MM.1S (cell line): Measurements from ENCODE around the gene NUP188.
A peak's percentile ranks its signal among the peaks of the same experiment; 100 is the strongest.

Experiments
- DNase-seq: peaks from one replicate; pipeline ENCODE4 v3.0.0-alpha.2; 2015
- H2AFZ ChIP-seq: fragments of 300-600 bp; sonication (generic); 2 replicates; pipeline ENCODE4 v1.6.0; 2016; ENCODE audit warnings: antibody characterized with exemption, low read length
- H3F3A ChIP-seq: fragments of 300-600 bp; sonication (generic); 2 replicates; pipeline ENCODE4 v1.6.1; 2016; ENCODE audit warnings: mild to moderate bottlenecking, antibody characterized with exemption, low read length, moderate library complexity, mixed read lengths; ENCODE audit not compliant: insufficient read depth
- H3K27ac ChIP-seq: fragments of 300-600 bp; sonication (generic); 2 replicates; pipeline ENCODE4 v1.5.1; 2016; ENCODE audit warnings: mild to moderate bottlenecking, low read length
- H3K27me3 ChIP-seq: fragments of 300-600 bp; sonication (generic); replicated peaks from 2 replicates; pipeline ENCODE4 v1.6.0; 2016; ENCODE audit warnings: low read length; ENCODE audit not compliant: insufficient read depth
- H3K36me3 ChIP-seq: fragments of 300-600 bp; sonication (generic); replicated peaks from 2 replicates; pipeline ENCODE4 v1.6.1; 2016; ENCODE audit warnings: mild to moderate bottlenecking, low read length, mixed read lengths; ENCODE audit not compliant: insufficient read depth
- H3K4me1 ChIP-seq: fragments of 300-600 bp; sonication (generic); 2 replicates; pipeline ENCODE4 v1.6.1; 2016; ENCODE audit warnings: low read length, mixed read lengths
- H3K4me2 ChIP-seq: fragments of 300-600 bp; sonication (generic); 2 replicates; pipeline ENCODE4 v1.6.0; 2016; ENCODE audit warnings: low read depth, low read length
- H3K4me3 ChIP-seq: fragments of 300-600 bp; sonication (generic); 2 replicates; pipeline ENCODE4 v1.5.1; 2016; ENCODE audit warnings: low read length, mixed read lengths
- H3K79me2 ChIP-seq: fragments of 300-600 bp; sonication (generic); 2 replicates; pipeline ENCODE4 v1.6.1; 2016; ENCODE audit warnings: mixed run types, low read length, mixed read lengths
- H3K9ac ChIP-seq: fragments of 300-600 bp; sonication (generic); 2 replicates; pipeline ENCODE4 v1.6.1; 2016; ENCODE audit warnings: low read length, mixed read lengths
- H3K9me2 ChIP-seq: fragments of 300-600 bp; sonication (generic); replicated peaks from 2 replicates; pipeline ENCODE4 v1.6.1; 2016; ENCODE audit warnings: mild to moderate bottlenecking, low read length, mixed read lengths; ENCODE audit not compliant: insufficient read depth
- H3K9me3 ChIP-seq: fragments of 300-600 bp; sonication (generic); replicated peaks from 2 replicates; pipeline ENCODE4 v1.6.1; 2016; ENCODE audit warnings: mild to moderate bottlenecking, low read length, mixed read lengths; ENCODE audit not compliant: insufficient read depth
- H4K20me1 ChIP-seq: fragments of 300-600 bp; sonication (generic); 2 replicates; pipeline ENCODE4 v1.6.1; 2016; ENCODE audit warnings: mild to moderate bottlenecking, low read length, moderate library complexity, mixed read lengths; ENCODE audit not compliant: insufficient read depth
- EZH2 ChIP-seq: fragments of 300-600 bp; sonication (generic); optimal IDR thresholded peaks from 2 replicates; pipeline ENCODE3; 2017; ENCODE audit warnings: low read depth, mild to moderate bottlenecking, antibody characterized with exemption, low read length, mixed read lengths
- EZH2phosphoT487 ChIP-seq: fragments of 300-600 bp; sonication (generic); IDR thresholded peaks from 2 replicates; pipeline ENCODE4 v1.6.1; 2018; ENCODE audit warnings: antibody characterized with exemption, low read length
- TF ChIP-seq, protein P1 (sequence below): fragments of 300-600 bp; sonication (generic); IDR thresholded peaks from 2 replicates; pipeline ENCODE4 v1.5.1; 2016; ENCODE audit warnings: antibody characterized with exemption, low read length, mixed read lengths

Gene NUP188

GRCh38 chr9:129007766-129008468 lies 60.4 kb downstream of the NUP188 start:
- H4K20me1 ChIP-seq, result no peaks in the 10 kb centered on the region
- peaks cover 8% of the 10 kb centered on the region; the same call in 1 of the 2 replicates for H3K36me3 ChIP-seq

DNA sequence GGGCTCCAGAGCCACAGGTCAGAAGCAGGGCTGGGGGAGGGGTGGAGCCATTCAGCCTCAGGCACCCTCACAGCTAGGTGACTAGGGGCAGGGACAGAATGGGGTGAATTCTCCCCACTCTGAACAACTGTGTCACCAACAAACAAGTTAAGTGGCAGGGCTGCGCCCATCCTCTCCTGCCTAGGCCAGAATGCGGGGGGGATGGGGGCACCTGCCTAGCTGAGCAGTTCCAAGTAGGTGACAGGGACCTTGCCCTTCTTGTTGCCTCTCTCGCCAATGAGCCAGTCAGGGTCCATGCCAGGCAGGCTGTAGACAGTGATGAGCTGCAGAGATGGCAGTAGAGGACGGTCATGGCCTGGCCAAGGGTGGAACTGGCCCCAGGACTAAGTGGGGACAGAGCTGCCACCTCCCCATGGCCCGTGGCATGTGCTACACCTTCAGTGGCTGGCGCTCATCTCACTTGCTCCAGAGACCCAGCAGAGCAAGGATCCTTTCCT lies 61.0 kb downstream of the NUP188 start:
- H3K79me2 ChIP-seq, result peaks cover 9% of the 10 kb centered on the region
- no peaks in the 10 kb centered on the region for H3K9me3 ChIP-seq
- H3K4me3 ChIP-seq, result no peak overlapping the region
- peak overlapping the region; percentile 47; the same call in 1 of the 2 replicates for H3K27ac ChIP-seq
- H3F3A ChIP-seq, result peaks cover 37% of the 10 kb centered on the region
- peak overlapping the region; percentile 1; the same call in 1 of the 2 replicates for H3K4me2 ChIP-seq
- TF ChIP-seq, protein P1, sequence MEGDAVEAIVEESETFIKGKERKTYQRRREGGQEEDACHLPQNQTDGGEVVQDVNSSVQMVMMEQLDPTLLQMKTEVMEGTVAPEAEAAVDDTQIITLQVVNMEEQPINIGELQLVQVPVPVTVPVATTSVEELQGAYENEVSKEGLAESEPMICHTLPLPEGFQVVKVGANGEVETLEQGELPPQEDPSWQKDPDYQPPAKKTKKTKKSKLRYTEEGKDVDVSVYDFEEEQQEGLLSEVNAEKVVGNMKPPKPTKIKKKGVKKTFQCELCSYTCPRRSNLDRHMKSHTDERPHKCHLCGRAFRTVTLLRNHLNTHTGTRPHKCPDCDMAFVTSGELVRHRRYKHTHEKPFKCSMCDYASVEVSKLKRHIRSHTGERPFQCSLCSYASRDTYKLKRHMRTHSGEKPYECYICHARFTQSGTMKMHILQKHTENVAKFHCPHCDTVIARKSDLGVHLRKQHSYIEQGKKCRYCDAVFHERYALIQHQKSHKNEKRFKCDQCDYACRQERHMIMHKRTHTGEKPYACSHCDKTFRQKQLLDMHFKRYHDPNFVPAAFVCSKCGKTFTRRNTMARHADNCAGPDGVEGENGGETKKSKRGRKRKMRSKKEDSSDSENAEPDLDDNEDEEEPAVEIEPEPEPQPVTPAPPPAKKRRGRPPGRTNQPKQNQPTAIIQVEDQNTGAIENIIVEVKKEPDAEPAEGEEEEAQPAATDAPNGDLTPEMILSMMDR, result no peak
- TF ChIP-seq EZH2 (no peak), EZH2phosphoT487 (no peak)
- peaks cover 8% of the 10 kb centered on the region; the same call in 1 of the 2 replicates for H3K36me3 ChIP-seq
- DNase-seq, result no peak
- H3K9ac ChIP-seq, result no peak overlapping the region
- H3K9me2 ChIP-seq, result no peaks in the 10 kb centered on the region
- H2AFZ ChIP-seq, result no peak overlapping the region
- no peaks in the 10 kb centered on the region for H4K20me1 ChIP-seq
- peaks cover 19% of the 10 kb centered on the region for H3K4me1 ChIP-seq
- H3K27me3 ChIP-seq, result no peaks in the 10 kb centered on the region

More at GRCh38 chr9:129007766-129008468, 60.4 kb downstream of the NUP188 start:
- Histone ChIP-seq H3F3A (peaks cover 40% of the 10 kb centered on the region), H3K9me2 (no peaks in the 10 kb centered on the region), H3K4me2 (peak overlapping the region; percentile 1; the same call in 1 of the 2 replicates), H3K4me3 (no peak overlapping the region), H3K9me3 (no peaks in the 10 kb centered on the region), H3K4me1 (peaks cover 19% of the 10 kb centered on the region), H3K79me2 (peaks cover 6% of the 10 kb centered on the region; the same call in 1 of the 2 replicates), H3K9ac (no peak overlapping the region), H3K27me3 (no peaks in the 10 kb centered on the region), H2AFZ (no peak overlapping the region), H3K27ac (peak overlapping the region; percentile 47; the same call in 1 of the 2 replicates)
- TF ChIP-seq EZH2phosphoT487 (no peak), EZH2 (no peak)
- TF ChIP-seq, protein P1, result no peak
- DNase-seq, result peak; percentile 55

DNA sequence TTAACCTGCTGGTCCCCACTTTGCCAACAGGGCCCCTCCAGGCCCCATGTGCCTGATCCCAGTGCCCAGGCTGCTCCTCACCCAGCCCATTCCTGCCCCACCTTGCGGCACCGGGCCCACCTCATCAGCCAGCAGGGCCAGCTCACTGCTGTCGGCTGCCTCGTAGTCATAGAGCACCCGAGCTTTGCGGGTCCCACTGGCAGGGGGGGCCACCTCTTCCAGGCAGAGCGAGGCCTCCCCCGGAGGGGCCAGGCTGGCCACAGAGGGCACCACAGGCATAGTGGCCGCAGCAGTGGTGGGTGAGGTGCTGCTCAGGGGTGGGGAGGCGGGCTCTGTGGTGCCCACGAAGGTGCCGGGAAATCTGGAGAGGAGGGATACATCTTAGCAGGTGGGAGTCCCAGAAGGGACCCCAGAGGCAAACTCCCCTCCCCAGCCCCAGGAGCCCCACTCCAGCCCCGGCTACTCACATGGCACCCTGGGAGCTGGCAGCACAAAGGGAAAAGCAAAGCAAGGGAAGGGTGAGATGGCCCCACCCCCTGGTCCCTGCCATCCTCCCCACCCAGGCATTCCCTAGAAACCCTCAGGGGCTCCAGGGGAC lies 61.6 kb downstream of the NUP188 start:
- H3K9me2 ChIP-seq, result no peaks in the 10 kb centered on the region
- no peak overlapping the region for H3K4me3 ChIP-seq
- H3F3A ChIP-seq, result peaks cover 37% of the 10 kb centered on the region
- no peaks in the 10 kb centered on the region for H3K27me3 ChIP-seq
- TF ChIP-seq EZH2phosphoT487 (no peak), EZH2 (no peak)
- TF ChIP-seq, protein P1, result no peak
- H3K4me1 ChIP-seq, result peaks cover 19% of the 10 kb centered on the region
- H4K20me1 ChIP-seq, result no peaks in the 10 kb centered on the region
- H3K9ac ChIP-seq, result no peak overlapping the region
- no peaks in the 10 kb centered on the region for H3K9me3 ChIP-seq
- peaks cover 12% of the 10 kb centered on the region for H3K79me2 ChIP-seq
- H3K4me2 ChIP-seq, result no peak overlapping the region
- peaks cover 8% of the 10 kb centered on the region; the same call in 1 of the 2 replicates for H3K36me3 ChIP-seq
- peak overlapping the region; percentile 47; the same call in 1 of the 2 replicates for H3K27ac ChIP-seq
- no peak overlapping the region for H2AFZ ChIP-seq
- DNase-seq, result no peak
